ENCODE results near the gene AUTS2.

- TF ChIP-seq EZH2phosphoT487 (IDR thresholded peaks at IDR 0.05; ENCODE audit: insufficient read depth, low read depth) (no peak), EZH2 (IDR thresholded peaks at IDR 0.05; ENCODE audit: insufficient read depth, poor library complexity, severe bottlenecking) (no peak)
These were observed 743.2 kb downstream of the AUTS2 start for GRCh38 chr7:70341446-70341845.

All from GM23248 (cell line).